Fibroblast of lung (primary cell): ENCODE data around the gene HCST.

Experiments used
- EZH2 ChIP-seq: IDR thresholded peaks from 2 replicates; pipeline ENCODE4 v1.5.1; 2012; ENCODE audit warnings: low read length, control low read depth, mild to moderate bottlenecking; ENCODE audit errors: missing control alignments
- TF ChIP-seq, protein P1 (sequence below), 2 donors: IDR thresholded peaks in 1 of 2; conservative IDR thresholded peaks in 1 of 2; 1 replicate in 1 of 2; 2 replicates in 1 of 2; pipeline ENCODE4 v1.5.1; 2011 to 2012; ENCODE audit warnings: low read length in 2 of 2, control low read depth in 1 of 2, inconsistent platforms in 1 of 2, low read depth in 1 of 2, mild to moderate bottlenecking in 1 of 2

DNA sequence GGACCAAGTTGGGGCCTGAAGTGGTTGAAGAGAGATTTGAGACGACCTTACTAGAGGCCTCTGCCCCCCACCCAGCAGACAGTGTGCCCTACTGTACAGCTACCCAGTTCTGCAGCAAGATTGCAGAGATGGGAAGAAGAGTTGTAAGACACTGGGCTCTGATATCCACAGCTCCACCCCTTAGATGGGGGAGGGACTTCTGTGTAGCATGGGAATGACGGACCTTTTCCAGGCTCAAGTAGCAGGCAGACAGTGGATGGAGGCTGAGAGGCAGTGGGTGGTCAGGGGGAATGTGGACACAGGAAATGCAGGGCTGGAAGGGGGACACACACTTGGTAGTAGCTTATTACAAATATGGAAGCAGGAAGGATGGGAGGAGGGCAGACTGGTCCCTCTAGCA, 46.8 kb downstream of the HCST start:
- TF ChIP-seq, protein P1, sequence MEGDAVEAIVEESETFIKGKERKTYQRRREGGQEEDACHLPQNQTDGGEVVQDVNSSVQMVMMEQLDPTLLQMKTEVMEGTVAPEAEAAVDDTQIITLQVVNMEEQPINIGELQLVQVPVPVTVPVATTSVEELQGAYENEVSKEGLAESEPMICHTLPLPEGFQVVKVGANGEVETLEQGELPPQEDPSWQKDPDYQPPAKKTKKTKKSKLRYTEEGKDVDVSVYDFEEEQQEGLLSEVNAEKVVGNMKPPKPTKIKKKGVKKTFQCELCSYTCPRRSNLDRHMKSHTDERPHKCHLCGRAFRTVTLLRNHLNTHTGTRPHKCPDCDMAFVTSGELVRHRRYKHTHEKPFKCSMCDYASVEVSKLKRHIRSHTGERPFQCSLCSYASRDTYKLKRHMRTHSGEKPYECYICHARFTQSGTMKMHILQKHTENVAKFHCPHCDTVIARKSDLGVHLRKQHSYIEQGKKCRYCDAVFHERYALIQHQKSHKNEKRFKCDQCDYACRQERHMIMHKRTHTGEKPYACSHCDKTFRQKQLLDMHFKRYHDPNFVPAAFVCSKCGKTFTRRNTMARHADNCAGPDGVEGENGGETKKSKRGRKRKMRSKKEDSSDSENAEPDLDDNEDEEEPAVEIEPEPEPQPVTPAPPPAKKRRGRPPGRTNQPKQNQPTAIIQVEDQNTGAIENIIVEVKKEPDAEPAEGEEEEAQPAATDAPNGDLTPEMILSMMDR (conservative IDR thresholded peaks at IDR 0.05 in 1 of 2, IDR thresholded peaks at IDR 0.05 in 1 of 2; ENCODE audit: low read depth in 1 of 2, low read length in 2 of 2): no peak
- TF ChIP-seq EZH2: no peak
